ENCODE measurements around the gene RASEF. TPM values are rescaled to one million over a fixed set of nuclear protein-coding genes. Genes with fewer than 3 reads are reported as not detected.

RASEF gene
- total and polyA plus RNA-seq, 2 of the 4 experiments (the other 2 are of a cell fraction), result under 0.01 to 0.05 TPM

GRCh38 chr9:83056174-83056573, 6.8 kb downstream of the RASEF start:
- H3K9ac ChIP-seq (ENCODE audit: low read depth, low read length), result no peak overlapping the region
- no peak overlapping the region for H4K91ac ChIP-seq (ENCODE audit: insufficient read depth, low read depth, low read length)
- H3K9me3 ChIP-seq (ENCODE audit: control insufficient read depth, insufficient read depth, low read length), result no peaks in the 10 kb centered on the region
- TF ChIP-seq SMC3 (IDR thresholded peaks at IDR 0.05; ENCODE audit: low read depth, low read length) (no peak), ELK1 (IDR thresholded peaks at IDR 0.05; ENCODE audit: borderline replicate concordance, low read depth, low read length) (no peak), RAD21 (IDR thresholded peaks at IDR 0.05; ENCODE audit: low read length) (no peak), RFX5 (IDR thresholded peaks at IDR 0.05; ENCODE audit: low read depth, low read length) (no peak), POLR2A (IDR thresholded peaks at IDR 0.05; ENCODE audit: low read depth, low read length) (no peak), CHD1 (IDR thresholded peaks at IDR 0.05; ENCODE audit: low read depth, low read length) (no peak), RCOR1 (IDR thresholded peaks at IDR 0.05; ENCODE audit: insufficient replicate concordance, low read length) (no peak), CEBPB (IDR thresholded peaks at IDR 0.05; ENCODE audit: low read depth, low read length) (no peak), USF2 (IDR thresholded peaks at IDR 0.05; ENCODE audit: low read depth, low read length) (no peak)
- H4K20me1 ChIP-seq (ENCODE audit: insufficient read depth, low read length), result no peaks in the 10 kb centered on the region
- in situ Hi-C loops (cut with MboI; ENCODE audit: low sequenced_read_pairs), result no loop called here
- no peaks in the 10 kb centered on the region for H3K9me1 ChIP-seq (ENCODE audit: insufficient read depth, low read length)
- H3K4me3 ChIP-seq (ENCODE audit: insufficient read depth, low read depth, low read length), result no peak overlapping the region
- intact Hi-C loops (cut with micrococcal nuclease), result no loop called here
- no peak overlapping the region for H4K5ac ChIP-seq (ENCODE audit: low read depth, low read length)
- DNase-seq, result no peak
- peaks cover 8% of the 10 kb centered on the region for H3K27me3 ChIP-seq (ENCODE audit: control insufficient read depth, insufficient read depth, low read length)
- no TSS peak for BruUV-seq (replicated peaks)
- ChIA-PET CTCF (no interaction called here), POLR2A (ENCODE audit: unreplicated experiment) (no interaction called here)
- no peak overlapping the region for H4K8ac ChIP-seq (ENCODE audit: low read depth in 2 of 2, low read length in 2 of 2)
- H2BK15ac ChIP-seq (ENCODE audit: low read depth, low read length), result no peak overlapping the region
- no peaks in the 10 kb centered on the region for H3K36me3 ChIP-seq (ENCODE audit: control insufficient read depth, insufficient read depth, low read length)
- H2BK20ac ChIP-seq (ENCODE audit: low read depth, low read length), result no peak overlapping the region
- H3K23ac ChIP-seq (ENCODE audit: low read depth, low read length), result no peak overlapping the region
- no peaks in the 10 kb centered on the region for H3K79me1 ChIP-seq (ENCODE audit: low read depth in 1 of 2, low read length in 2 of 2)
- no peak overlapping the region for H3K27ac ChIP-seq (ENCODE audit: insufficient read depth, low read length)
- no peak overlapping the region for H3K14ac ChIP-seq (replicated peaks; ENCODE audit: low read depth, low read length)
- no peak overlapping the region for H3K4ac ChIP-seq (ENCODE audit: low read depth, low read length)
- no peak for ATAC-seq (ENCODE audit: low read depth)
- no peak overlapping the region for H2AK9ac ChIP-seq (replicated peaks; ENCODE audit: low read depth, low read length, poor library complexity)
- no peak overlapping the region for H3K4me2 ChIP-seq (ENCODE audit: low read depth, low read length)
- WGBS, 2 experiments (ENCODE audit: extremely low coverage in 2 of 2, insufficient read length in 1 of 2), result no CpG with 5 or more reads among the region's 2 CpGs
- no peak overlapping the region for H3K18ac ChIP-seq (ENCODE audit: low read depth, low read length)
- no peak overlapping the region for H2BK5ac ChIP-seq (ENCODE audit: low read depth, low read length, poor library complexity, severe bottlenecking)
- H2AK5ac ChIP-seq (ENCODE audit: low read depth, low read length), result no peak overlapping the region
- H3K56ac ChIP-seq (ENCODE audit: extremely low read depth, insufficient read depth, low read length), result no peak overlapping the region
- dilution Hi-C loops (cut with HindIII; ENCODE audit: low sequenced_read_pairs, unreplicated experiment), result no loop called here
- no peak overlapping the region for H2BK120ac ChIP-seq (ENCODE audit: low read depth, low read length)
- H3K4me1 ChIP-seq (ENCODE audit: control insufficient read depth, insufficient read depth, low read length), result no peaks in the 10 kb centered on the region
- H2AFZ ChIP-seq (replicated peaks; ENCODE audit: low read length, poor library complexity), result no peak overlapping the region
